Stimulated activated CD4-positive, alpha-beta T cell treated with anti-CD3 and anti-CD28 coated beads, Interleukin-1b, Interleukin-23, amount 100 ng/mL, for 1 hour (primary cell): ENCODE measurements around the gene DPEP1.
"Not testable (repeated sequence)": the region's sequence is repeated elsewhere in the genome, so short reads cannot be mapped to it uniquely, and the experiment has no call there.

Source experiments
- DNase-seq, 2 donors: peaks; one replicate each; pipeline ENCODE4 v3.0.0-alpha.2; 2020; ENCODE audit warnings: low read depth in 2 of 2

Gene DPEP1

GRCh38 chr16:89651584-89651983 is 38.1 kb downstream of the DPEP1 start:
- no peak for DNase-seq

- no peak for DNase-seq
Measured at GRCh38 chr16:89653656-89654295, 40.3 kb downstream of the DPEP1 start.

GRCh38 chr16:89655062-89655643 is 41.7 kb downstream of the DPEP1 start:
- DNase-seq = no peak

GRCh38 chr16:89656435-89657121 is 43.1 kb downstream of the DPEP1 start:
- no peak for DNase-seq

GRCh38 chr16:89657442-89658220 is 44.2 kb downstream of the DPEP1 start, which contains the start of the genes CHMP1A and SPATA33:
CHMP1A (minus strand) TSS chr16:89657708; CDS start chr16:89657588, 120 bp downstream.
SPATA33 (plus strand) TSS chr16:89657836; CDS start chr16:89657912, 76 bp downstream.
- DNase-seq = peak; percentile 83 to 84

- no peak for DNase-seq
Measured at GRCh38 chr16:89658221-89658879, 44.9 kb downstream of the DPEP1 start.

- DNase-seq = no peak
Measured at GRCh38 chr16:89660146-89660545, 46.7 kb downstream of the DPEP1 start.

- no peak for DNase-seq
Measured at GRCh38 chr16:89661215-89661614, 47.8 kb downstream of the DPEP1 start.

- DNase-seq = not testable (repeated sequence)
Measured at GRCh38 chr16:89664238-89664637, 50.8 kb downstream of the DPEP1 start.

- not testable (repeated sequence) for DNase-seq
Measured at GRCh38 chr16:89667000-89667399, 53.6 kb downstream of the DPEP1 start.

- DNase-seq = no peak
Measured at GRCh38 chr16:89667633-89668032, 54.2 kb downstream of the DPEP1 start.

- DNase-seq = no peak
Measured at GRCh38 chr16:89668790-89669158, 55.3 kb downstream of the DPEP1 start.

GRCh38 chr16:89669755-89670154 is 56.3 kb downstream of the DPEP1 start:
- DNase-seq = no peak

GRCh38 chr16:89670496-89671431 is 57.3 kb downstream of the DPEP1 start:
- no peak for DNase-seq

GRCh38 chr16:89671565-89671964 is 58.1 kb downstream of the DPEP1 start:
- DNase-seq = not testable (repeated sequence)

GRCh38 chr16:89672177-89672941 is 58.9 kb downstream of the DPEP1 start:
- no peak for DNase-seq

GRCh38 chr16:89678258-89678657 is 64.8 kb downstream of the DPEP1 start:
- no peak for DNase-seq

GRCh38 chr16:89685916-89686315 is 72.5 kb downstream of the DPEP1 start:
- DNase-seq = no peak

GRCh38 chr16:89686520-89687091 is 73.2 kb downstream of the DPEP1 start, which contains the start of gene CDK10:
CDK10 (plus strand) TSS chr16:89686689; CDS start chr16:89686711, 22 bp downstream.
- DNase-seq = peak; percentile 73 to 88
